Neural cell (in vitro differentiated cells): Measurements from ENCODE around the gene PROM2. TPM values are rescaled to one million over a fixed set of nuclear protein-coding genes. Genes with fewer than 3 reads are reported as not detected.

Experiments
- H2AFZ ChIP-seq: fragments of 200-600, 300-800 bp; sonication (generic), shearing (Covaris generic); 2 replicates; pipeline ENCODE4 v1.6.0; 2014; ENCODE audit warnings: low read depth, mild to moderate bottlenecking, antibody characterized with exemption, low read length, moderate library complexity
- H3F3A ChIP-seq: fragments of 200-600 bp; shearing (Covaris generic); 2 replicates; pipeline ENCODE4 v1.6.1; 2016; ENCODE audit warnings: mild to moderate bottlenecking, moderate library complexity, mixed read lengths, antibody characterized with exemption, low read length; ENCODE audit not compliant: insufficient read depth, poor library complexity, severe bottlenecking
- H3K27ac ChIP-seq: fragments of 200-600, 300-800 bp; sonication (generic), shearing (Covaris generic); 2 replicates; pipeline ENCODE4 v1.5.1; 2014; ENCODE audit warnings: mild to moderate bottlenecking, low read length, moderate library complexity
- H3K27me3 ChIP-seq: fragments of 300-800, 200-600 bp; sonication (generic), shearing (Covaris generic); 2 replicates; pipeline ENCODE4 v1.6.0; 2014; ENCODE audit warnings: mild to moderate bottlenecking, low read depth, low read length, moderate library complexity; ENCODE audit not compliant: insufficient read depth
- H3K36me3 ChIP-seq: fragments of 300-800, 200-600 bp; sonication (generic), shearing (Covaris generic); 2 replicates; pipeline ENCODE4 v1.5.1; 2014; ENCODE audit warnings: mild to moderate bottlenecking, antibody characterized with exemption, low read length, moderate library complexity; ENCODE audit not compliant: insufficient read depth
- H3K4me2 ChIP-seq: fragments of 300-800, 200-600 bp; sonication (generic), shearing (Covaris generic); 2 replicates; pipeline ENCODE4 v1.6.0; 2014; ENCODE audit warnings: mild to moderate bottlenecking, low read length
- H3K4me3 ChIP-seq: fragments of 300-800, 200-600 bp; sonication (generic), shearing (Covaris generic); 2 replicates; pipeline ENCODE4 v1.5.1; 2014; ENCODE audit warnings: mild to moderate bottlenecking, low read length, moderate library complexity
- H3K79me2 ChIP-seq: fragments of 200-600 bp; shearing (Covaris generic); replicated peaks from 2 replicates; pipeline ENCODE4 v1.6.0; 2014; ENCODE audit warnings: mild to moderate bottlenecking, low read length, moderate library complexity; ENCODE audit not compliant: insufficient read depth
- H3K9ac ChIP-seq: fragments of 300-800, 200-600 bp; sonication (generic), shearing (Covaris generic); 2 replicates; pipeline ENCODE4 v1.6.1; 2016; ENCODE audit warnings: mild to moderate bottlenecking, low read length, mixed read lengths
- H3K9me2 ChIP-seq: fragments of 200-600 bp; shearing (Covaris generic); 2 replicates; pipeline ENCODE4 v1.6.1; 2016; ENCODE audit warnings: mild to moderate bottlenecking, low read length, mixed read lengths; ENCODE audit not compliant: insufficient read depth
- H3K9me3 ChIP-seq: fragments of 200-600, 300-800 bp; sonication (generic), shearing (Covaris generic); 2 replicates; pipeline ENCODE4 v1.6.1; 2016; ENCODE audit warnings: mild to moderate bottlenecking, mixed run types, low read length, moderate library complexity, mixed read lengths
- H4K20me1 ChIP-seq: fragments of 200-600 bp; shearing (Covaris generic); 2 replicates; pipeline ENCODE4 v1.6.1; 2016; ENCODE audit warnings: mild to moderate bottlenecking, mixed run types; ENCODE audit not compliant: insufficient read depth
- EP300 ChIP-seq: fragments of 450-650 bp; conservative IDR thresholded peaks from 2 replicates; pipeline ENCODE4 v1.6.1; 2014; ENCODE audit warnings: antibody characterized with exemption, mild to moderate bottlenecking, moderate library complexity; ENCODE audit not compliant: poor library complexity, severe bottlenecking
- EZH2 ChIP-seq: fragments of 200-600, 300-800 bp; shearing (Covaris generic), sonication (generic); IDR thresholded peaks from 2 replicates; pipeline ENCODE4 v1.6.1; 2014; ENCODE audit warnings: antibody characterized with exemption, low read length, borderline replicate concordance, mild to moderate bottlenecking; ENCODE audit not compliant: insufficient read depth, poor library complexity, severe bottlenecking
- MXI1 ChIP-seq: fragments of 450-650 bp; conservative IDR thresholded peaks from 2 replicates; pipeline ENCODE4 v1.6.1; 2014; ENCODE audit warnings: antibody characterized with exemption, mild to moderate bottlenecking; ENCODE audit not compliant: poor library complexity, severe bottlenecking
- POLR2AphosphoS5 ChIP-seq: IDR thresholded peaks from 2 replicates; pipeline ENCODE4 v1.6.1; 2012
- RAD21 ChIP-seq: fragments of 450-650 bp; conservative IDR thresholded peaks from 2 replicates; pipeline ENCODE4 v1.6.1; 2014; ENCODE audit warnings: antibody characterized with exemption, mild to moderate bottlenecking, moderate library complexity
- SMC3 ChIP-seq: fragments of 450-650 bp; conservative IDR thresholded peaks from 2 replicates; pipeline ENCODE4 v1.6.1; 2014; ENCODE audit warnings: antibody characterized with exemption, mild to moderate bottlenecking, moderate library complexity; ENCODE audit not compliant: poor library complexity
- TAF1 ChIP-seq: IDR thresholded peaks from 2 replicates; pipeline ENCODE4 v1.6.1; 2012; ENCODE audit warnings: low read depth
- polyA plus RNA-seq: library from polyadenylated mRNA; depleted of rRNA; stranded (reverse); fragments of >200 nt; gene quantifications from 2 replicates; pipeline ENCODE4 v1.2.3, GENCODE V29; 2014
- TF ChIP-seq, protein P1 (sequence below): fragments of 450-650 bp; IDR thresholded peaks from 2 replicates; pipeline ENCODE4 v1.5.1; 2014; ENCODE audit warnings: antibody characterized with exemption, mild to moderate bottlenecking, moderate library complexity; ENCODE audit not compliant: poor library complexity, severe bottlenecking
- TF ChIP-seq, protein P2 (sequence below): IDR thresholded peaks from 2 replicates; pipeline ENCODE4 v1.6.1; 2012; ENCODE audit warnings: borderline replicate concordance

PROM2 gene
- polyA plus RNA-seq, 1 donor from 2014 or later, result 2.2 TPM

DNA sequence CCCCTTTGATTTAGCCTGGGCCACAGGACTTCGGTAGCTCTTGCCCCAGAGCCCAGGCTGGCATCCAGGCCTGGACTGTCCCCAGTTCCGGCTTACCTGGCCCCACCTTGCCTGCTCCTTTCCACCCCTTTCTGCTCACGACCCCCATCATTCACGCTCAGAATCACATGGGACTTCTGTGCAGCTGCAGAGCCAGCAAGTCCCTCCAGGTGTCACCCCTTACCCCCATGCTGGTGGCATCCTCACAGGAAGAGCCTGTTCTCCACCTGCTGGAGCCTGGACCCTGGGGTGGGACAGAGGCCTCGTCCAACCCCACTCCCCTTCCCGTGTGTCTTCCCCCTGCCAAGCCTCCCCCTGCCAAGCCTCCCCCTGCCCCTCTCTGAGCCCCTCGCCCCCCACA lies 15.0 kb downstream of the PROM2 start:
- Histone ChIP-seq H3K27me3 (no peaks in the 10 kb centered on the region), H3K36me3 (no peaks in the 10 kb centered on the region), H3K9ac (no peak overlapping the region), H3K4me3 (no peak overlapping the region), H3F3A (no peaks in the 10 kb centered on the region), H3K9me2 (no peaks in the 10 kb centered on the region), H2AFZ (no peak overlapping the region), H3K9me3 (peaks cover 19% of the 10 kb centered on the region), H3K27ac (no peak overlapping the region), H3K4me2 (no peak overlapping the region), H4K20me1 (no peaks in the 10 kb centered on the region), H3K79me2 (no peaks in the 10 kb centered on the region)
- TF ChIP-seq MXI1 (no peak), EZH2 (no peak), TAF1 (no peak), EP300 (no peak), SMC3 (no peak), RAD21 (no peak), POLR2AphosphoS5 (no peak)
- TF ChIP-seq, protein P1, sequence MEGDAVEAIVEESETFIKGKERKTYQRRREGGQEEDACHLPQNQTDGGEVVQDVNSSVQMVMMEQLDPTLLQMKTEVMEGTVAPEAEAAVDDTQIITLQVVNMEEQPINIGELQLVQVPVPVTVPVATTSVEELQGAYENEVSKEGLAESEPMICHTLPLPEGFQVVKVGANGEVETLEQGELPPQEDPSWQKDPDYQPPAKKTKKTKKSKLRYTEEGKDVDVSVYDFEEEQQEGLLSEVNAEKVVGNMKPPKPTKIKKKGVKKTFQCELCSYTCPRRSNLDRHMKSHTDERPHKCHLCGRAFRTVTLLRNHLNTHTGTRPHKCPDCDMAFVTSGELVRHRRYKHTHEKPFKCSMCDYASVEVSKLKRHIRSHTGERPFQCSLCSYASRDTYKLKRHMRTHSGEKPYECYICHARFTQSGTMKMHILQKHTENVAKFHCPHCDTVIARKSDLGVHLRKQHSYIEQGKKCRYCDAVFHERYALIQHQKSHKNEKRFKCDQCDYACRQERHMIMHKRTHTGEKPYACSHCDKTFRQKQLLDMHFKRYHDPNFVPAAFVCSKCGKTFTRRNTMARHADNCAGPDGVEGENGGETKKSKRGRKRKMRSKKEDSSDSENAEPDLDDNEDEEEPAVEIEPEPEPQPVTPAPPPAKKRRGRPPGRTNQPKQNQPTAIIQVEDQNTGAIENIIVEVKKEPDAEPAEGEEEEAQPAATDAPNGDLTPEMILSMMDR, result no peak
- TF ChIP-seq, protein P2, sequence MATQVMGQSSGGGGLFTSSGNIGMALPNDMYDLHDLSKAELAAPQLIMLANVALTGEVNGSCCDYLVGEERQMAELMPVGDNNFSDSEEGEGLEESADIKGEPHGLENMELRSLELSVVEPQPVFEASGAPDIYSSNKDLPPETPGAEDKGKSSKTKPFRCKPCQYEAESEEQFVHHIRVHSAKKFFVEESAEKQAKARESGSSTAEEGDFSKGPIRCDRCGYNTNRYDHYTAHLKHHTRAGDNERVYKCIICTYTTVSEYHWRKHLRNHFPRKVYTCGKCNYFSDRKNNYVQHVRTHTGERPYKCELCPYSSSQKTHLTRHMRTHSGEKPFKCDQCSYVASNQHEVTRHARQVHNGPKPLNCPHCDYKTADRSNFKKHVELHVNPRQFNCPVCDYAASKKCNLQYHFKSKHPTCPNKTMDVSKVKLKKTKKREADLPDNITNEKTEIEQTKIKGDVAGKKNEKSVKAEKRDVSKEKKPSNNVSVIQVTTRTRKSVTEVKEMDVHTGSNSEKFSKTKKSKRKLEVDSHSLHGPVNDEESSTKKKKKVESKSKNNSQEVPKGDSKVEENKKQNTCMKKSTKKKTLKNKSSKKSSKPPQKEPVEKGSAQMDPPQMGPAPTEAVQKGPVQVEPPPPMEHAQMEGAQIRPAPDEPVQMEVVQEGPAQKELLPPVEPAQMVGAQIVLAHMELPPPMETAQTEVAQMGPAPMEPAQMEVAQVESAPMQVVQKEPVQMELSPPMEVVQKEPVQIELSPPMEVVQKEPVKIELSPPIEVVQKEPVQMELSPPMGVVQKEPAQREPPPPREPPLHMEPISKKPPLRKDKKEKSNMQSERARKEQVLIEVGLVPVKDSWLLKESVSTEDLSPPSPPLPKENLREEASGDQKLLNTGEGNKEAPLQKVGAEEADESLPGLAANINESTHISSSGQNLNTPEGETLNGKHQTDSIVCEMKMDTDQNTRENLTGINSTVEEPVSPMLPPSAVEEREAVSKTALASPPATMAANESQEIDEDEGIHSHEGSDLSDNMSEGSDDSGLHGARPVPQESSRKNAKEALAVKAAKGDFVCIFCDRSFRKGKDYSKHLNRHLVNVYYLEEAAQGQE, result no peak

DNA sequence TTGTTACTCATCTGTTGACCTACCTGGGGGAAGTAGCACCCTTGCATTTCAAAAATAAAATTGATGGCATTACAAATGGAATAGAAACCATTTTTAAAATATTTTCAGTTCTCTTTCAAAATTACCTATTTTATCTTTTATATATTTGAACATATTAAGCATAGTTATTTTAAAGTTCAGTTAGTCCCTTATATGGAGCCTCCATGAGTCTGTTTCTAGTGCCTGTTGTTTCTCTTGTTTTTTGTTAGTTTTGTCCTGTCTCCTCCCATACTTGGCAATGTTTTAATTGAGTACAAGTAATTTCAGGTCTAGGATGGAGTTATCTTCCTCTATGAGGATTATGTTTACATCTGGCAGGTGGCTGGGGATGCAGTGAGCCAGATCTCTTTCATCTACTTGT lies 17.0 kb downstream of the PROM2 start:
- Histone ChIP-seq H3K9me2 (no peaks in the 10 kb centered on the region), H3F3A (no peaks in the 10 kb centered on the region), H3K27me3 (no peaks in the 10 kb centered on the region), H3K79me2 (no peaks in the 10 kb centered on the region), H3K4me2 (no peak overlapping the region), H3K36me3 (no peaks in the 10 kb centered on the region), H3K9ac (no peak overlapping the region), H2AFZ (no peak overlapping the region), H3K27ac (no peak overlapping the region), H3K4me3 (no peak overlapping the region), H3K9me3 (peaks cover 19% of the 10 kb centered on the region), H4K20me1 (no peaks in the 10 kb centered on the region)
- no peak for TF ChIP-seq TAF1
- no peak for TF ChIP-seq POLR2AphosphoS5
- no peak for TF ChIP-seq RAD21
- no peak for TF ChIP-seq SMC3
- TF ChIP-seq, protein P1, result no peak
- no peak for TF ChIP-seq MXI1
- TF ChIP-seq, protein P2, result no peak
- TF ChIP-seq EZH2, result no peak
- TF ChIP-seq EP300, result no peak
